Measurements from ENCODE around the gene PRDM16.

The PRDM16 gene

DNA sequence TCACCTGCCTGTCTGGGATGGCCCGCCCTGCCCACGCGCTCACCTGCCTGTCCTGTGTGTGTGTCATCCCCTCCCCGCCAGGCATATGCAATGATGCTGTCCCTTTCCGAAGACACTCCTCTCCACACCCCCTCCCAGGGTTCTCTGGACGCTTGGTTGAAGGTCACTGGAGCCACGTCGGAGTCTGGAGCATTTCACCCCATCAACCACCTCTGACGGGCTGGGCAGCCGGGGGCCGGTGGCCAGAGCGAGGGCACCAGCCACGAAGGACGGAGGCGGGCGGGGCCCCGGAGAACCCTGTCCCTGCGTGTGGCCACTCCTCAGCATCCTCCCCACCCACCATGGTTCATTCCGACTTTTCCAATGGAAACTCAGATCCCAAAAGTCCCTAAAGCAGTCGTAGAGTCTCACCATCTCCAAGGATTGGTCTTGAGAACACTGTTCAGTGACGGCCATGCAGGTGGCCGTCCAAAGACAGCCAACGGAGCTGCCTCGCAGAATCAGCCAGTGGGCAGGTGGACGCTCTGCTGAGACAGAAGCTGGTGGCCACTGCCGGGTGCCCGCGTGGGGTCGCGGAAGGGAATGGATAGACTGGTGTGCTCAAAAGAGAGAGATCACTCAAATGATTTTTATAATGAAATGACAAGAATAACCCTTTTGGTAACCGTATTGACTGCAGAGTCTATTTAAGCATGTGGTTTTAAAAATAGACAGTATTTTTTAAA lies 364.8 kb downstream of the PRDM16 start:
- DNase-seq: no peak
- Mint-ChIP-seq H3K36me3 (no peaks in the 10 kb centered on the region), H3K4me3 (no peak overlapping the region), H3K4me1 (no peaks in the 10 kb centered on the region), H3K27ac (no peak overlapping the region), H3K9me3 (no peaks in the 10 kb centered on the region), H3K27me3 (no peaks in the 10 kb centered on the region)
- CTCF ChIA-PET: no interaction called here

DNA sequence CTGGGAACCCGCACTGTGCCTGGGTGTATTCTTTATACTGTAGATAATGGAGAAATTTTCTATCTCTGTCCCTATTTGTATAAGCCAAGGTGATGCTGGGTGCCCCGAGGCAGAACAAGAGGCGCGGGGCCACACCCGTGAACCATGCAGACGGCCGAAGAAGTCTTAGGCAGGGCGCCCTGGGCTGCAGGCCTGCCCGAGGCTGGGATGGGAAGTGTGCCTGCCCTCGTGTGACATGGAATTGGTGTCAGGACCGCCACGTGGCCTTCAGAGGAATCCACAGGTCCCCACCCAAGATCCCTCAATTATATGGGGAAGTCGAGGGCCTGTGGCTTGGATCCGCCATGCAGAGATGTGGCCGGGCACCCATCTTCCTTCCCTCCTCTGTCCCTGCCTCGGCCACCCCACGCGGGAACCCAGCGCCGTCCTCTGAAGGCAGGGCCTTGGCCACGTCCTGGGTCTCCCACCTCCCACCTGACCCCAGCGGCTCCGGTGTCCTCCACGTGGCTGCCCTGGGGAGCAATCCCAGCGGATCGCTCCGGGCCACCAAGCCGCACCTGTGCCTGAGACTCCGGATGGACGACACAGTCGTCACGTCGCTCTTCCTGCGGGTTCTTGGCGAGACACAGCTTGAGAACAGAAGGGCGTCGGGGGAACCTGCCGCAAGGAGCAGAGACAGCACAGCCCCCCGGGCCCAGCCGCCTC lies 365.6 kb downstream of the PRDM16 start:
- Mint-ChIP-seq H3K9me3 (no peaks in the 10 kb centered on the region), H3K27me3 (no peaks in the 10 kb centered on the region), H3K36me3 (no peaks in the 10 kb centered on the region), H3K4me1 (no peaks in the 10 kb centered on the region), H3K4me3 (no peak overlapping the region), H3K27ac (no peak overlapping the region)
- CTCF ChIA-PET: no interaction called here
- no peak for DNase-seq

DNA sequence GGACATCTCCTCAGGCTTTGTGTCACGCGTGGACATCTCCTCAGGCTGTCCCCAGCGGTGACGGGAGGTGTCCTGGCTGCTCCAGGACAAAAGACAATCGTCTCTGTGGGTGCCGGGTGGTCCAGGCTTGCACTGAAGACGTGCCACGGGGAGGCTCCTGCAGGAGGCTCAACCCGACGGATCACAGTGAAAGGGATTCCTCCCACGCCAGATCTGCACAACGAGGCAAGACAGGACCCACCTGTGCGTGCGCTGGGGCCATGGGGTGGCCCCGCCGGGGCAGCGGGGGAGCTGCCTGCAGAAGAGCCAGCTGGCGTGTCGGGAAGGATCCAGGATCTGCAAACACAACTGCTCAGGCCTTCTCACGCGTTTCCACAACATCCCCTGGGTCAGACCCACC lies 366.7 kb downstream of the PRDM16 start:
- no peaks in the 10 kb centered on the region for H3K27me3 Mint-ChIP-seq
- no peaks in the 10 kb centered on the region for H3K9me3 Mint-ChIP-seq
- no peaks in the 10 kb centered on the region for H3K4me1 Mint-ChIP-seq
- DNase-seq: no peak
- CTCF ChIA-PET: no interaction called here
- no peak overlapping the region for H3K27ac Mint-ChIP-seq
- no peak overlapping the region for H3K4me3 Mint-ChIP-seq
- no peaks in the 10 kb centered on the region for H3K36me3 Mint-ChIP-seq

DNA sequence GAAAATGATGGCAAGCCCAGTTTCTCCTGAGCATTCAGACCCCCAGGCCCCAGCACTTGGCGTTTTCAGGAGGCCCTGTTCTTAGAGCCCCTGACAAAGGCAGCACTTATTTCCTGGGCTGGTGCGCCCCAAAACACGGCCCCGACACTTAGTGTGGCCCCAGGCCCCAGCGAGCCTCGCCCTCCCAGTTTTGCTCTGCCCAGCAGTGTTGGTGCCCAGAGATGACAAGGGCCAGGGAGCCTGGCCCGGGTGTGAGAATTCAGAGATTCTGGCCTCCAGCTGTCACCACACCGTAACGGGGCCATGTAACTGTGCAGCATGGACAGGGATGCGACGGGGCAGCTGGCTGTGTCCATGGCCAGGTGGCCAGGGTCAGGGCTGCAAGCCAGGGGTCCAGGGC lies 367.4 kb downstream of the PRDM16 start:
- Mint-ChIP-seq H3K27me3 (no peaks in the 10 kb centered on the region), H3K4me1 (no peaks in the 10 kb centered on the region), H3K27ac (no peak overlapping the region), H3K36me3 (no peaks in the 10 kb centered on the region), H3K9me3 (no peaks in the 10 kb centered on the region), H3K4me3 (no peak overlapping the region)
- CTCF ChIA-PET: no interaction called here
- no peak for DNase-seq

DNA sequence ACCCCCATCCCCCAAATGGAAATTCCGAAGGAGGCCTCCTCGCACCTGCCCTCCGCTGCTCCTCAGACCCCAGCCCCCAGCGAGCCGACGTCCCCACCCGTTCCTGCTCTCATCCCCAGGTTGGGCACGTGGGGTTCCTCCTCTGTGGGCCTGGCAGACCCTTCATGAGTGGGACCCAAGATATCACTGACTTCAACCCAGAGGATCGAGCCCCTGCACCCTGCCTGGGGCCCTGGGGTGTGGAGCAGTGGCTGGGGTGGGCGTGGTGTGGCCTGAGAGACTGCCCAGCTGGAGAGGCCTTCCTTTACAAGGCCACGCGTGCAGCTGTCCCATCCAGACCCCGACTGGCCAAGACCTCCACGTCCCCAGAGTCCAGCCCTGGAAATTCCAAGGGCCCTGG lies 367.9 kb downstream of the PRDM16 start:
- no peak overlapping the region for H3K27ac Mint-ChIP-seq
- H3K36me3 Mint-ChIP-seq: no peaks in the 10 kb centered on the region
- DNase-seq: no peak
- H3K27me3 Mint-ChIP-seq: no peaks in the 10 kb centered on the region
- H3K9me3 Mint-ChIP-seq: no peaks in the 10 kb centered on the region
- H3K4me3 Mint-ChIP-seq: no peak overlapping the region
- H3K4me1 Mint-ChIP-seq: no peaks in the 10 kb centered on the region
- CTCF ChIA-PET: no interaction called here

DNA sequence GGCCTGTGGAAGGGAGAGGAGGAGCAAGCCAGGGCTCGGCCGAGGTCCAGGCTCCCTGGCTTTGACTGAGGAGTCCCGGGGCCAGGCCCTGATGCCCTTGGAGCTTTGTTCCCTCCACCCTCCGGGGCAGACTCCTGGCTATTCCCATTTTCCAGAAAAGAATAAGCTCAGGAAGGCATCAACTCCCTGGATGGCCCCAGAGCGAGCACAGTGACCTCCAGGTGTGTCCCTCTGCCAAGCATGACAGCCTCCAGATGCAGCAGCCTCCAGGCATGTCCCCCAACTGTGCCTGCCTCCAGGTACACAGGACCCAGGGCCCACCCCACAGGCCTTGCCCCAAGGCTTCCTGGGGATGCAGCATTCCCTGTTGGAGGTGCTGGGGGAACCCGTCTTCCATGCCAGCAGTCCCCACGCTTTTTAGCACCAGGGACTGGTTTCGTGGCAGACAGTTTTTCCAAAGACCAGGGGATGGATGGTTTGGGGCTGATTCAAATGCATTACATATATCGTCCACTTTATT lies 369.7 kb downstream of the PRDM16 start:
- H3K9me3 Mint-ChIP-seq: no peaks in the 10 kb centered on the region
- CTCF ChIA-PET: no interaction called here
- no peak for DNase-seq
- H3K27me3 Mint-ChIP-seq: peaks cover 4% of the 10 kb centered on the region
- H3K27ac Mint-ChIP-seq: no peak overlapping the region
- no peak overlapping the region for H3K4me3 Mint-ChIP-seq
- H3K36me3 Mint-ChIP-seq: no peaks in the 10 kb centered on the region
- H3K4me1 Mint-ChIP-seq: no peaks in the 10 kb centered on the region

DNA sequence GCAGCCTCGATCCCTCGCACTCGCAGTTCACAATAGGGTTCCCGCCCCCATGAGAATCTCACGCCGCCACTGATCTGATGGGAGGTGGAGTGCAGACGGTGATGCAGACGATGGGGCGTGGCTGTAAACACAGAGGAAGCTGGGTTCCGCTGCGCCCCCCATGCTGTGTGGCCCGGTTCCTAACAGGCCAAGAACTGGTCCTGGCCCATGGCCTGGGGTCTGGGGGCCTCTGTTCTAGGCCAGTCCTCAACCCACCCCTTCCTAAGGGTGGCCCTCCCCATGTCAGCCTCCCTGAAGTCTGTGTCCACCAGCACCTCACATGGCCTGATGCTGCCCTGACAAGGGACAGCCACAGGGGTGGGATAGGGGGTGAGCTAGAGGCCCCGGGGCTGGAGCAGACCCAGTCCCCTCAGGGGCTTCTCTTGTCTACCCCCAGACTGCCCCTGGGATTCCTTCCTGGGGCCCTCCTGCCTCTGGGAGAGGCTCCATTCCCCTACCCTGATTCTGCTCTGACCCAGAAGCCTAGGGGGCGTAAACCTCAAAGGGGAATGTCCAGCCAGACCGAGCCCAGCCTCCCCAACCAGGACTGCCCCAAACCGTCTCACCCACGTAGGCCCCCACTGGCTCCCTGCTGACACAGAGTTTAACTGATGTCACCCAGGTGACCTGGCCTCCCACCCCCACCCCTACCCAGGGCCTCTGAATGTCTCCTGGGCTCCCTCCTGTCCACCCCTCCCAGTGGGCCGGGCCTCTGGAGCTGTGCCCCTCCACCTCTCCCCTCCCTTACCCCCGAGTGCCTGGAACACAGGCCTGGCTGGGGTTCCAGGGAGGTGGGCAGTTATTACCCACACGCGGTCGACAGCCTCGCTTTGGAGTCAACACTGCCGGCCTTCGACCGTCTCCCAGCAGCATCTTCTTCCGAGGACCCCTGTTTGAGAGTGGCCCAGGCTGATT lies 370.6 kb downstream of the PRDM16 start:
- no peaks in the 10 kb centered on the region for H3K4me1 Mint-ChIP-seq
- no peak overlapping the region for H3K27ac Mint-ChIP-seq
- DNase-seq: no peak
- CTCF ChIA-PET: no interaction called here
- H3K27me3 Mint-ChIP-seq: peaks cover 4% of the 10 kb centered on the region
- H3K9me3 Mint-ChIP-seq: no peaks in the 10 kb centered on the region
- no peak overlapping the region for H3K4me3 Mint-ChIP-seq
- no peaks in the 10 kb centered on the region for H3K36me3 Mint-ChIP-seq

DNA sequence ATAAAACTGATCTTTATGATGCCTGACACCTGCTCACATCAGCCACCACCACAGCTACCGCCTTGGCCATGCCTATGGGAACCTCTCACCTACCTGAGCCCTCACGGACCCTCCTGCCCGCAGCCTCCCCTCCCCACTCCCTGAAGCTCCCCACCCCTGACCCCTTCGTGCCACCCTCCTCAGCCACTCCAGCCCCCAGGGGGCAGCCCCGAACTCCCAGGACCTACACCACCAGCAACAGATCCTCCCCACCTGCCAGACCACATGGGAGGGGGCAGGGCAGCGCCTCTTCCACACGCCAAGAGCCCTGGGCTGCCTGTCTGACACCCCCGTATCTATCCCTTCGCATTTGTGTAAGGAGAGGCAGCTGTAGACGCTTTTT lies 371.3 kb downstream of the PRDM16 start:
- no peak overlapping the region for H3K4me3 Mint-ChIP-seq
- CTCF ChIA-PET: no interaction called here
- H3K9me3 Mint-ChIP-seq: no peaks in the 10 kb centered on the region
- H3K27me3 Mint-ChIP-seq: peaks cover 4% of the 10 kb centered on the region
- no peaks in the 10 kb centered on the region for H3K4me1 Mint-ChIP-seq
- no peak for DNase-seq
- no peak overlapping the region for H3K27ac Mint-ChIP-seq
- H3K36me3 Mint-ChIP-seq: no peaks in the 10 kb centered on the region

DNA sequence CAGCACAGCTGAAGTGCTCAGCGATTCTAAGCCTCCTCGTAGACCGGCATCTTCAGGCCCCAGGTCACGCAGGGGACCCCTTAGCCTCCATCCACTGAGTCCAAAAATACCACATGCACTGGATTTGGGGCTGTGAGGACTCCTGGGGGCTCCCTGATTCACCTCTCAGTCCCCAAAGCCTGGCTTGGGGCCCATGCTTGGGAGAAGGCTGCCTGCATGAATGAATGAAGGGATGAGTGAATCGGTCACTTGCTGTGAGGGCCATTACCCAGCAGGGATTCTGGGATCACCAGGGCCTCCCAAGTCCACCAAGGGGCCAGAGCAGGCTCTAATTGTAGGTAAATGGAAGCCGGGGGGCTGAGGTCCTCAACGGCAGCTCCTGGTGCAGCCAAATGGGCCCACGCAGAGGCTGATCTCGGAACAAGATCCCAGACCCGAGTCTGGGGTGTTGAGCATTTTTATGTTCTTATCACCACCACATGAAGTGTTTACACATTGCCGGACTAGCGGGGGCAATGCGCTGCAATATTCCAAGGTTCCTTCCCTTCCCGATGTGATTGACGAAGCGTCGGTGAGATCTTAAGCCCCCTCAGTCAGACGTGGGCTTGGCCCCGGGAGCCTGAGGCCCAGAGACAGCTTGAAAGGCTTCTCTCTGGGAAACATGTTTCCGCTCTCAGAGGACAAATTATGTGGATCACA lies 371.9 kb downstream of the PRDM16 start:
- Mint-ChIP-seq H3K4me3 (no peak overlapping the region), H3K27me3 (peaks cover 4% of the 10 kb centered on the region), H3K27ac (no peak overlapping the region), H3K9me3 (no peaks in the 10 kb centered on the region), H3K4me1 (no peaks in the 10 kb centered on the region), H3K36me3 (no peaks in the 10 kb centered on the region)
- DNase-seq: no peak
- CTCF ChIA-PET: no interaction called here

DNA sequence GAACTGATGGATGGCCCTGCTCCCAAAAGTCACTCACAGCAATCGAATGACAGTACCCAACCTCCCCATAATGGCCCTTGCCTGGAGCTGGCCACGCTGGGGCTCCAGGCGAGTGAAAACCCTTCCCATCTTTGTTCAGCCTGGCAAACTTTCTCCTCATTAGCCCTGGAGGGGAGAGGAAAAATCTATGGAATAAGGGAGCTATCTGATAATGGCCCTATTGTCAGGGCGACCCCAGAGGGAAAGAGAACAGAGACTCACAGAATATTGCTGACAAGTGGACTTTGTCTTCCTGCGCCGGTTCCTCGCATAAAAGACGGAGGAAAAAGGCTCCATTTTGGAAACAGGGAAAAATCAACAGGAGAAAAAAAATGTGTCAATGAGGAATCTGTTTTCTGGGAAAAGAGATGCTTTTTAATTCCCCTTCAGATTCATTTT lies 372.4 kb downstream of the PRDM16 start:
- no peaks in the 10 kb centered on the region for H3K9me3 Mint-ChIP-seq
- no peak overlapping the region for H3K4me3 Mint-ChIP-seq
- no peak for DNase-seq
- peaks cover 4% of the 10 kb centered on the region for H3K27me3 Mint-ChIP-seq
- H3K4me1 Mint-ChIP-seq: no peaks in the 10 kb centered on the region
- CTCF ChIA-PET: no interaction called here
- no peak overlapping the region for H3K27ac Mint-ChIP-seq
- H3K36me3 Mint-ChIP-seq: no peaks in the 10 kb centered on the region

DNA sequence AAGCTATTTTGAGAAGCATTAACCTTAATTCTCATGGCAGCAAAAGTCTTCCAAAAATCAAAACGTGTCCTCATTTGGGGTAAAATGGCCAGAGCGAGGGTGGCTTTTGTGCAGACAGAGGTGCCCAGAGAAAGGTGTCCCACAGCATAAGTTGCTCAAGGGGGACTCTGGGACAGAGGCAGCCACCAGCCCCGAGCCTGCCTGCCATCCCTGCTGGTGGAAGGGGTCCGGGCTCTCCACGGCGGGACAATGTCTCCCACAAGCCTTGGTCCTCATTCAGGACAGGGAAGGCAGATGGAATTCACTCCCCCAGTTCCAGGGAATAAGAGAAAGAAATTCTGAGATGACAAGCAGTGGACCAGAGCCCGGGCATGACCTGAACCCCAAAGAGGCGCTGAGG lies 372.9 kb downstream of the PRDM16 start:
- CTCF ChIA-PET: no interaction called here
- H3K4me3 Mint-ChIP-seq: no peak overlapping the region
- H3K9me3 Mint-ChIP-seq: no peaks in the 10 kb centered on the region
- peaks cover 4% of the 10 kb centered on the region for H3K27me3 Mint-ChIP-seq
- H3K36me3 Mint-ChIP-seq: no peaks in the 10 kb centered on the region
- H3K27ac Mint-ChIP-seq: no peak overlapping the region
- no peaks in the 10 kb centered on the region for H3K4me1 Mint-ChIP-seq
- no peak for DNase-seq

DNA sequence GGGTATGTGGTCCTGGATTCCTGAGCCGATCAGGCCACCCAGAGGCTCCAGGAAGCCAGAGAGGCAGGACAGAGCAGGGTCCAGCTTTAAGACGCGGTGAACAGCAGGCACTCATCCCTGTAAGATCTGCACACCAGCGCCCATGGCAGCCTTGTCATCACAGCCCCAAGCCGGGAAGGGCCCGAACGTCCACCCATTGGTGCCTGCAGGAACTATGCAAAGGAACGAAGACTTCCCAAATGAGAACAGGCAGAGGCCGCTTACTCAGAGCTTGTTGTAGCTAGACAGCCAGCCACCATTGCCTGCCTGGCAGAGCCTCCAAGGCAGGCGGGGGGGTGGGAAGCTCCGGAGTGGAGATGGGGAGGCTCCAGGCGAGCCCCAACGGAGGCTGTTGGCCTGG lies 373.3 kb downstream of the PRDM16 start:
- CTCF ChIA-PET: interaction anchor here (1.4 kb wide), 1 partner anchor 11 kb away, joined by 3 read pairs; no protein-coding TSS in a partner anchor
- peaks cover 4% of the 10 kb centered on the region for H3K27me3 Mint-ChIP-seq
- no peaks in the 10 kb centered on the region for H3K4me1 Mint-ChIP-seq

DNA sequence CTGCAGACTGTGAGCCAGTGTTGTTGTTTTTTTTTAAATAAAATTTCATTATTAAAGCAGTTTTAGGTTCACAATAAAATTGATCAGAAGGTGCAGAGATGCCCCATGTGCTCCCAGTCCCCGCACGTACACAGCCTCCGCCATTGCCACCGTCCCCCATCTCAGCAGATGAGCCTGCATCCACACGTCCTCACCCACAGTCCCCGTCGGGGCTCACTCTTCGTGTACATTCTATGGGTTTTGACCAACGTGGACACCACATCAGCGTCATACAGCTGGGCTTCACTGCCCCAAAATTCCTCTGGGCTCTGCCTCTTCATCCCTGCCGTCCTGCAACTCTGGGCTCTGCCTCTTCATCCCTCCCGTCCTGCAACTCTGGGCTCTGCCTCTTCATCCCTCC lies 373.9 kb downstream of the PRDM16 start:
- CTCF ChIA-PET: interaction anchor here (1.4 kb wide), 1 partner anchor 10 kb away, joined by 3 read pairs; no protein-coding TSS in a partner anchor
- H3K4me1 Mint-ChIP-seq: no peaks in the 10 kb centered on the region

More for the DNA sequence above, 373.3 kb downstream of the PRDM16 start:
- H3K4me3 Mint-ChIP-seq: no peak overlapping the region
- no peaks in the 10 kb centered on the region for H3K9me3 Mint-ChIP-seq
- DNase-seq: no peak
- no peak overlapping the region for H3K27ac Mint-ChIP-seq
- H3K36me3 Mint-ChIP-seq: no peaks in the 10 kb centered on the region

DNA sequence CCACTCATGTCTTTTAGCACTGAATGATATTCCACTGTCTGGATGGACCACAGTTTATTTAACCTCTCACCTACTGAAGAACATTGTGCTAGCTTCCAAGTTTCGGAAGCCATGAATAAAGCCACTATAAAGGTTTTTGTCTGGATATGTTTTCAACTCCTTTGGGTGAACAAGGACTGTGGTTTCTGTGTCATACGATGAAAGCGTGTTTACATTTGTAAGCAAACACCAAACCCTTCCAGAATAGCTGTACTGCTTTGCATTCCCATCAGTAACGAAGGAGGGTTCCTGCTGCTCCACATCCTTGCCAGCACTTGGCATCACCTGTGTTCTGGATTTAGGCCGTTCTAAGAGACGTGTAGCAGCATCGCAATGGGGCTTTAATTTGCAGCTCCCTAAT lies 374.8 kb downstream of the PRDM16 start:
- no peaks in the 10 kb centered on the region for H3K9me3 Mint-ChIP-seq
- H3K4me1 Mint-ChIP-seq: no peaks in the 10 kb centered on the region
- H3K27me3 Mint-ChIP-seq: peaks cover 4% of the 10 kb centered on the region
- no peak overlapping the region for H3K4me3 Mint-ChIP-seq
- no peaks in the 10 kb centered on the region for H3K36me3 Mint-ChIP-seq
- CTCF ChIA-PET: interaction anchor here (1.4 kb wide), 1 partner anchor 9 kb away, joined by 3 read pairs; no protein-coding TSS in a partner anchor
- no peak for DNase-seq
- no peak overlapping the region for H3K27ac Mint-ChIP-seq

More for the DNA sequence above, 373.9 kb downstream of the PRDM16 start:
- Mint-ChIP-seq H3K27me3 (peaks cover 4% of the 10 kb centered on the region), H3K27ac (no peak overlapping the region), H3K4me3 (no peak overlapping the region), H3K9me3 (no peaks in the 10 kb centered on the region), H3K36me3 (no peaks in the 10 kb centered on the region)
- no peak for DNase-seq

Data from activated naive CD4-positive, alpha-beta T cell treated with anti-CD3 and anti-CD28 coated beads, Interleukin-2, amount 10 ng/mL, durations not matched to agents 7 days and 5 days (primary cell).